ENCODE results near the gene HACD3. TPM values are rescaled to one million over a fixed set of nuclear protein-coding genes. Genes with fewer than 3 reads are reported as not detected.
"Not testable (repeated sequence)": the region's sequence is repeated elsewhere in the genome, so short reads cannot be mapped to it uniquely, and the experiment has no call there.

HACD3 gene
- total RNA-seq, 4 donors from 2014 or later = 30.5 to 43.0 (median 38.1) TPM

GRCh38 chr15:65550681-65551098, 20.4 kb downstream of the HACD3 start:
- DNase-seq (ENCODE audit: low spot score in 2 of 2) = no peak
- intact Hi-C loops (cut with DNase I; ENCODE audit: low total_unique reads) = no loop called here
- WGBS, 2 donors = 71 to 80% methylated on average over 3 of the region's 3 CpGs
- H3K4me3 ChIP-seq (ENCODE audit: low read depth, poor library complexity, severe bottlenecking) = no peak overlapping the region
- TF ChIP-seq CTCF (IDR thresholded peaks at IDR 0.05) (no peak), POLR2A (IDR thresholded peaks at IDR 0.05) (no peak)

GRCh38 chr15:65551183-65551582, 20.9 kb downstream of the HACD3 start:
- intact Hi-C loops (cut with DNase I; ENCODE audit: low total_unique reads) = no loop called here
- no peak for TF ChIP-seq POLR2A (IDR thresholded peaks at IDR 0.05)
- no peak for TF ChIP-seq CTCF (IDR thresholded peaks at IDR 0.05)
- DNase-seq (ENCODE audit: low spot score in 2 of 2) = no peak
- no peak overlapping the region for H3K4me3 ChIP-seq (ENCODE audit: low read depth, poor library complexity, severe bottlenecking)
- WGBS, 2 donors = 72 to 85% methylated on average over 2 of the region's 2 CpGs

- H3K4me3 ChIP-seq (ENCODE audit: low read depth, poor library complexity, severe bottlenecking); DNase-seq (ENCODE audit: low spot score in 2 of 2); intact Hi-C loops (cut with DNase I; ENCODE audit: low total_unique reads): not testable (repeated sequence)
- WGBS, 2 donors = 94 to 98% methylated on average over 5 of the region's 6 CpGs
Observed at GRCh38 chr15:65552851-65553250, 22.6 kb downstream of the HACD3 start.

GRCh38 chr15:65553691-65554090, 23.4 kb downstream of the HACD3 start:
- DNase-seq (ENCODE audit: low spot score in 2 of 2) = no peak
- H3K4me3 ChIP-seq (ENCODE audit: low read depth, poor library complexity, severe bottlenecking) = no peak overlapping the region
- 95 to 96% methylated on average over 3 of the region's 3 CpGs for WGBS, 2 donors
- TF ChIP-seq CTCF (IDR thresholded peaks at IDR 0.05) (no peak), POLR2A (IDR thresholded peaks at IDR 0.05) (no peak)
- intact Hi-C loops (cut with DNase I; ENCODE audit: low total_unique reads) = no loop called here

GRCh38 chr15:65556622-65557021, 26.4 kb downstream of the HACD3 start:
- TF ChIP-seq CTCF (IDR thresholded peaks at IDR 0.05) (no peak), POLR2A (IDR thresholded peaks at IDR 0.05) (no peak)
- 94 to 98% methylated on average over 7 of the region's 7 CpGs for WGBS, 2 donors
- H3K4me3 ChIP-seq (ENCODE audit: low read depth, poor library complexity, severe bottlenecking) = no peak overlapping the region
- DNase-seq (ENCODE audit: low spot score in 2 of 2) = no peak
- intact Hi-C loops (cut with DNase I; ENCODE audit: low total_unique reads) = no loop called here

- no peak for DNase-seq (ENCODE audit: low spot score in 2 of 2)
Observed at GRCh38 chr15:65558336-65558735, 28.1 kb downstream of the HACD3 start.

More at GRCh38 chr15:65558336-65558735, 28.1 kb downstream of the HACD3 start:
- intact Hi-C loops (cut with DNase I; ENCODE audit: low total_unique reads) = no loop called here
- no peak overlapping the region for H3K4me3 ChIP-seq (ENCODE audit: low read depth, poor library complexity, severe bottlenecking)
- TF ChIP-seq CTCF (IDR thresholded peaks at IDR 0.05) (no peak), POLR2A (IDR thresholded peaks at IDR 0.05) (no peak)
- WGBS, 2 donors = 90 to 94% methylated on average over 5 of the region's 5 CpGs

All from lower leg skin (tissue), 4 donors.